ENCODE results near the gene PHF10.

DNA sequence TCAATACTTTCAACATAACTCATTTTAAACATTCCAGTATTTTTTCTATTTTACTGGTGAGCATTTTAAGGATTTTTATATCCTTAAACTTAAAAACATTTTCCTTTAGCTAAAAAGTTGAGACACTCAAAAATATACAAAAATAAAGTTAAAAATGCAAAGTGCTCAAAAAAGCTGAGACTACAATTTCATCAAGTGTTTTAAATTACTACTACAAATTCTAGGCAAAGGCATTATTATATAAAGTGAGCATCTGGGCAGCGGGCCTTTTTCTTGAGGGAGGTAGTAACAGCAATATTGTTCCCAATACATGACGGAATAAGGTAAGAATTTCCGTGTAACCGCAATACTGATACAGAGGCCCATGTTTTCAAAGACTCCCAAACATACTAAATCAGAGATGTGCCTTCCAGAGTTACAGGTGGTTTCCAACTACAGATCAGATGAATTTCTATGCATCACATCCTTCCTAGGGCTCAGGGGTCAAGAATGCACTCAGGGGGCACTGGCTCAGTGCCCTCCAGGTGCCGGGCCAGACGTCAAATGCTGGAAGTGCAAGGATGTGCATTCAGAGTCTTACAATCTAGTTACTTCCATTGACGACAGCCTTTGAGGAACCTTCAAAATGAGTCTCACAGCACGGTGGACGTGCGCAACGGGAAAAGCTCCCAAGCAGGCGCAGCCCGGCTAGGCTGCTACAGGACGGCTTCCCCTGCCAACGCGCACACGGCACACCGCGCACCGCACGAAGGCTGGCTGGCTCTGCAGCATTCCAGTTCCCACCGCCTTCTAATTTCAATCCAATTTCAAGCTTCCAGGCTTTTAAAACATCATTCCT is 1.7 kb downstream of the PHF10 start:
- TF ChIP-seq, protein P1, sequence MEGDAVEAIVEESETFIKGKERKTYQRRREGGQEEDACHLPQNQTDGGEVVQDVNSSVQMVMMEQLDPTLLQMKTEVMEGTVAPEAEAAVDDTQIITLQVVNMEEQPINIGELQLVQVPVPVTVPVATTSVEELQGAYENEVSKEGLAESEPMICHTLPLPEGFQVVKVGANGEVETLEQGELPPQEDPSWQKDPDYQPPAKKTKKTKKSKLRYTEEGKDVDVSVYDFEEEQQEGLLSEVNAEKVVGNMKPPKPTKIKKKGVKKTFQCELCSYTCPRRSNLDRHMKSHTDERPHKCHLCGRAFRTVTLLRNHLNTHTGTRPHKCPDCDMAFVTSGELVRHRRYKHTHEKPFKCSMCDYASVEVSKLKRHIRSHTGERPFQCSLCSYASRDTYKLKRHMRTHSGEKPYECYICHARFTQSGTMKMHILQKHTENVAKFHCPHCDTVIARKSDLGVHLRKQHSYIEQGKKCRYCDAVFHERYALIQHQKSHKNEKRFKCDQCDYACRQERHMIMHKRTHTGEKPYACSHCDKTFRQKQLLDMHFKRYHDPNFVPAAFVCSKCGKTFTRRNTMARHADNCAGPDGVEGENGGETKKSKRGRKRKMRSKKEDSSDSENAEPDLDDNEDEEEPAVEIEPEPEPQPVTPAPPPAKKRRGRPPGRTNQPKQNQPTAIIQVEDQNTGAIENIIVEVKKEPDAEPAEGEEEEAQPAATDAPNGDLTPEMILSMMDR (IDR thresholded peaks at IDR 0.05): no peak
- TF ChIP-seq POLR2A (IDR thresholded peaks at IDR 0.05; ENCODE audit: low read depth) (no peak), EP300 (IDR thresholded peaks at IDR 0.05) (no peak)
